Activated T-cell treated with anti-CD3 and anti-CD28 coated beads, Interleukin-2, amount 50 U/mL, for 4 hours (primary cell): ENCODE data around the gene TBC1D7. TPM values are rescaled to one million over a fixed set of nuclear protein-coding genes. Genes with fewer than 3 reads are reported as not detected.
"Not testable (repeated sequence)": the region's sequence is repeated elsewhere in the genome, so short reads cannot be mapped to it uniquely, and the experiment has no call there.

Experiments
- ATAC-seq, 2 donors: fragments of 200-7000 bp; cut with Tn5 transposase; one replicate each; pipeline ENCODE4 v1.10.0; 2021
- DNase-seq: peaks from one replicate; pipeline ENCODE4 v3.0.0-alpha.2; 2020
- H3K27me3 Mint-ChIP-seq: one replicate; pipeline ENCODE4 v1.8.0; 2021; ENCODE audit warnings: low read depth, mixed read lengths
- H3K36me3 Mint-ChIP-seq: one replicate; pipeline ENCODE4 v1.8.0; 2022; ENCODE audit warnings: mixed read lengths; ENCODE audit not compliant: insufficient read depth
- H3K4me1 Mint-ChIP-seq: one replicate; pipeline ENCODE4 v1.8.0; 2021; ENCODE audit warnings: low read depth, mixed read lengths
- H3K4me3 Mint-ChIP-seq: one replicate; pipeline ENCODE4 v1.8.0; 2021; ENCODE audit warnings: mild to moderate bottlenecking, moderate library complexity, mixed read lengths
- H3K9me3 Mint-ChIP-seq: one replicate; pipeline ENCODE4 v1.8.0; 2021; ENCODE audit warnings: mixed read lengths
- total RNA-seq, 3 donors: library from RNA; stranded (reverse); gene quantifications; one replicate each; pipeline ENCODE4 v1.2.1, GENCODE V29; 2021

Gene TBC1D7
- total RNA-seq, 3 donors from 2014 or later = 12.9 to 18.4 (median 15.5) TPM

DNA sequence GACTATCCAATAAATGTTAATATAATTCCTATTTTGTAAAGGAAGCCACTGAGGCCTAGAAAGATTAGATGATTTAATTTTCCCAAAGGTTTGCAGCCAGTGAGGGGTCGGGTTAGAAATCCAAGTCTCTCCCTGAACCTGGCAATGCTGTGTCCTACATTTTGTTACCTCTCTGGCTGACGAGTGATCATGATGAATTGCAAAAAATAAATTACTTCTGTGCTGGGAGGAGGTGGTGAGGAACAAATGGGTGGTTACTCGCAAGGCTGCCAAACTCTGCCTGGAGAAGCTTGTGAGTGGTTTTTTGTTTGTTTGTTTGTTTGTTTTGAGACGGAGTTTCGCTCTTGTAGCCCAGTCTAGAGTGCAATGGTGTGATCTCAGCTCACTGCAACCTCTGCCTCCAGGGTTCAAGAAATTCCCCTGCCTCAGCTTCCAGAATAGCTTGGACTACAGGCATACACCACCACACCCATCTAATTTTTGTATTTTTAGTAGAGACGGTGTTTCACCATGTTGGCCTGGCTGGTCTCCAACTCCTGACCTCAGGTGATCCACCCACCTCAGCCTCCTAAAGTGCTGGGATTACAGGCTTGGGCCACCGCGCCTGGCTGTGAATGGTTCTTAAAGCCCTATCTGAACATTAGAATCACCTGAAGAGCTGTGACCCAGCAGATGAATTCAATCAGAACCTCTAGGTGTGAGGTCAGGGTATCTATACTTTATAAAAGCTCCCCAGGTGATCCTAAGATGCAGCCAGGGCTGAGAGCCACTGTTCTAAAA lies 20.2 kb upstream of the TBC1D7 start:
- Mint-ChIP-seq H3K4me3 (no peak overlapping the region), H3K36me3 (no peaks in the 10 kb centered on the region), H3K27me3 (no peaks in the 10 kb centered on the region), H3K4me1 (peaks cover 4% of the 10 kb centered on the region), H3K9me3 (no peaks in the 10 kb centered on the region)
- ATAC-seq = no peak
- DNase-seq = no peak

DNA sequence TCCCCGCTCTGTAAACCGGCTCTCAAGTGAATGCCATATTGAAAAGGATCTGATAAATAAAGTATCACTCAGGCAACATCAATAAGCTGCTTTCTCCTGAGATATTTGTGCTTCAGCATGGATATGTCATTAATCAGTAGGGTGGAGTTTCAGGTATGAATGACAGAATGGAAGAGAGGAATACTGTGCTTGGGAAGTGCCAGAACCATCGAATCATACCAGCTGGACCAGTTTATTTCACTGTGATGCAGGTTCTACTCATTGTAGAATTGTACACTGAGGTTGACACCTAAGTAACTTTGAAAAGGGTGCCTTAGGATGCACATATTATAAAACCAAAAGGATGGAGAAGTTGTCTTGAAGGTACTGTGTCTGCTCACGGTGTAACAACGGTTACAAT lies 17.9 kb upstream of the TBC1D7 start:
- Mint-ChIP-seq H3K36me3 (no peaks in the 10 kb centered on the region), H3K4me1 (no peaks in the 10 kb centered on the region), H3K4me3 (no peak overlapping the region), H3K27me3 (no peaks in the 10 kb centered on the region), H3K9me3 (peaks cover 7% of the 10 kb centered on the region)
- DNase-seq (no peak), ATAC-seq (no peak)

DNA sequence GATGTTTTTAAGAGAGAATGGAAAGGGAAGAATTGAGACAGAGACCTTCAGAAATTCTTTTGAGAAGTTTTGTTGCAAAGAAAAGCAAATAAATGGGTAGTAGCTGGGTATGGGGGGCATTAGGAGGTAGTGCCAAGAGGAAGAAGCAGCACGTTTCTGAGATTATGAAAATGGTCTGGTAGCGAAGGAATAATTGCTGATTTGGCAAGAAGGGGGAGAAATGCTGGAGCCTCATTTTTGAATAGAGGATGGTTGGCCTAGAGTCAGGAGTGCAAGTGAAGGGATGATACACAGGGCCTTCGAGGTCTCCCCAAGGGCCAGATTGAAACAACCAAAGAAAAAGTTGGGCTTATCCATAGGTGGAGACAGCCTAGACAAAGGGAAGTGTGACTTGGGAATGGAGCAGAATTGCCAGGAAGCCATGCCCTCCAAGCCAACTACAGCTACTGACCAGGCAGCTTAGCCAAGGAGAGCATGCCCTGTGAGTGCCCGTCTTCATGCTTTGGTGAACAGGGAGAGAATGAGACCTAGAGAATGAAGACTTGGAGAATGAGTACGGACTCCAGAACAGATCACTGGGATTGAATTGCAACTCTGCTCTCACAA lies 14.2 kb upstream of the TBC1D7 start:
- DNase-seq = no peak
- Mint-ChIP-seq H3K9me3 (peaks cover 7% of the 10 kb centered on the region), H3K36me3 (no peaks in the 10 kb centered on the region), H3K4me1 (peaks cover 9% of the 10 kb centered on the region), H3K4me3 (no peak overlapping the region), H3K27me3 (no peaks in the 10 kb centered on the region)
- ATAC-seq = no peak

DNA sequence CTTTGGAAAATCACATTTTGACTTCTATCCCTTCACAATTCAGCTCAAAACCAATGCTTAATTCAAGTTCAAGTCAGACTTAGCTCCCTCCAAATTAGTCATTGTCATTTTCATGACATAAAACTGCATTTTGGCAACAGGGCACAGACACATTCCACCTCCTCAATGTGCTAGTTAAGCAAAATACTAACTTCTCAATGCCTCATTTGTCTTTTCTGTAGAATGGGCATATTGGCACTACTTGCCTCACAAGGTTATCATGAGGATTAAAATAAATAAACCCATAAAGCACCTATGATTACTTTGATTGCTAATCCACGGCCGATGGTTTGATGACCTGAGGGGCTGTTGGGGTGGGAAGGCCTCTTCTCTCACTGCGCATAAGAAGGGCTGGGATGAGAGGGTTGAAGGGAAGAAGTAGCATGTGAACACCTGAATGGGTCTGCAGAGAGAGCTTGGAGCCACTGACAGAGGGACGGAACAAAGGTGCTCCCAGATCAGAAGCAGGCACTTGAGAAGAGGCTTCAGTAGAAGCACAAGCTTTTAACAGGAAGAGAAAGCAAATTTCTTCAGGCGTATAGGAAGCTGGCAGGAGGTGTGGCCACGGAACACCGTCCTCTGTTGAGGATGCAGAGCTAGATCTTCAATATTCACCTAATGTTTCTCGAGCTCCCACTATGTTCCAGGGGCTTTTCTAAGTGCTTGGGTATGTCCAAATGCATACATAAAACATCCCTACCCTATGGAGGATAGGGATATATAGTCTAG lies 11.7 kb upstream of the TBC1D7 start:
- no peak for ATAC-seq
- Mint-ChIP-seq H3K4me3 (no peak overlapping the region), H3K36me3 (no peaks in the 10 kb centered on the region), H3K4me1 (peaks cover 13% of the 10 kb centered on the region), H3K27me3 (no peaks in the 10 kb centered on the region), H3K9me3 (peaks cover 7% of the 10 kb centered on the region)
- no peak for DNase-seq

DNA sequence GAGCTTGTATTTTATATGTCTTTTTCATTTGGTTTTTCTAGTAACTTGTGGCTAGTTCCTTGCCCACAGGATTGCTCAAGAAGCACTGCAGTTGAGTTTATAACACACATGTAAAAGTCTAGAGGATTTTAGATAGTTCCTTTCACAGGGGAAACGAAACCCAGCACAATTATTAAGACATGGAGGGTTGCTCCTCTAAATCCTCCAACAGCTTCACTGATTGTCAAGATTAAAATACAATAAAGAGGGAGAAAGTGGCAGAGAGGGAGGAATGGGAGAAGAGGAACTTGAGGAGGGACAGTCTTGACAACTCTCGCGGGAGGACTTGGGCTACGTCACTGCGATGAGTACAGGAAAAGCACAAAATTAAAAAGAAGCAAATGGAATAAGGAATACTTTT lies 9.7 kb upstream of the TBC1D7 start:
- ATAC-seq = no peak

DNA sequence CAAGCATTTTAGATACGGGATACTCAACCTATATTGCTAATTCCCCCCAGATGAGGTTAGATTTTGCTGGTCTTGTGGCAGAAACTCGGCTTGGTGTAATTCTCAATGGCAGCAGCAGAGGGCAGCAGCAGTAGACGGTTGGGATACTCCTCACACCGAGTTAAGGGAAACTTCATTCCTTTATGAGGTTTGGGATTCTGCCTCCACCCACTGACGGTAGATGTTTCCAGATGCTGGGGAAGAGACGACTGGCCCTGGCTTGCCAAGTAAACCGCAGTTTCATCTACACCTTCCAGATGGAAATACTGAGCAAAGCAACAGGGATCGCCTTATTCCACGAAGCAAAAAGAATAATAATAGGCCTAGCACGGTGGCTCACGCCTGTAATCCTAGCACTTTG lies 8.2 kb upstream of the TBC1D7 start:
- no peak overlapping the region for H3K4me3 Mint-ChIP-seq
- ATAC-seq (peak; percentile 78), DNase-seq (peak; percentile 71)
- H3K27me3 Mint-ChIP-seq = no peaks in the 10 kb centered on the region
- peaks cover 13% of the 10 kb centered on the region for H3K4me1 Mint-ChIP-seq
- H3K9me3 Mint-ChIP-seq = no peaks in the 10 kb centered on the region
- H3K36me3 Mint-ChIP-seq = no peaks in the 10 kb centered on the region

More for the DNA sequence above, 9.7 kb upstream of the TBC1D7 start:
- Mint-ChIP-seq H3K4me1 (peaks cover 13% of the 10 kb centered on the region), H3K36me3 (no peaks in the 10 kb centered on the region), H3K4me3 (no peak overlapping the region), H3K9me3 (peaks cover 7% of the 10 kb centered on the region), H3K27me3 (no peaks in the 10 kb centered on the region)
- DNase-seq = no peak

DNA sequence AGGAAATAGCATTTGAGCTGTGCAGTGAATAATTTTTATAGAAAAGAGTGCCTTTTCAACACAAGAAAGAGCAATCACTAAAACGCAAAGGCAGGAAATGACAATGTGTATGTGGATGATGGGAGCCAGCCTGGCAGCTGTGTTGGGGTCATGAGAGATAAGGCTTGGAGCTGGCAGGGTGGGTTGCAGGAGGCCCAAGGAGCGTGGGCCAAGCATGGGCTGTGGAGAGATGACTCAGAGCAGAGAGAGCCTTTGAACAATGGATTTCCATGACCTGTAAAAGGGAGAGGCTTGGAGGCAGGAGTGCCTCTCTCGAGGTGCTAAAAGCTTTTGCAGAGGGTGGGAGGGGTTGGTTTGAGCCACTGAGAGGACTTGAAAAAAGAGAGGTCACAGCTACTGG lies 6.6 kb upstream of the TBC1D7 start:
- Mint-ChIP-seq H3K27me3 (no peaks in the 10 kb centered on the region), H3K4me3 (no peak overlapping the region), H3K9me3 (no peaks in the 10 kb centered on the region), H3K4me1 (peaks cover 6% of the 10 kb centered on the region), H3K36me3 (no peaks in the 10 kb centered on the region)
- no peak for DNase-seq
- no peak for ATAC-seq

DNA sequence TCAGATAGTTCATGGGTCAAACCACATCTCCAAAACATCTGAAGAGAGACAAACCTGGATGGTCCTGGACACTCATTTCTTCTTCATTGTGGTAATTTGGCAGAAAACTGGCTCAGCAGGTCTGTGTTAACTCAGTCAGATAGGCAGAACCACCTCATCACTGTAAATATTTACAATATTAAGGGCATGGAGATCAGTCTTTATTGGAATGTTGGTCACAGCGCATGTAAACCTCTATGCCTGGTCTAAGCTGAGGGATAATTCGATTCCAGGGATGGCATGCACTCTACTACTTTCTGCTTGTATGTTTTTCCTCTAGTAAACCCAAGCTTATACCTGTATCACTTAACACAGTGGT lies 4.0 kb upstream of the TBC1D7 start:
- ATAC-seq (no peak), DNase-seq (no peak)
- Mint-ChIP-seq H3K4me1 (peaks cover 22% of the 10 kb centered on the region), H3K4me3 (no peak overlapping the region), H3K27me3 (no peaks in the 10 kb centered on the region), H3K9me3 (no peaks in the 10 kb centered on the region), H3K36me3 (no peaks in the 10 kb centered on the region)

DNA sequence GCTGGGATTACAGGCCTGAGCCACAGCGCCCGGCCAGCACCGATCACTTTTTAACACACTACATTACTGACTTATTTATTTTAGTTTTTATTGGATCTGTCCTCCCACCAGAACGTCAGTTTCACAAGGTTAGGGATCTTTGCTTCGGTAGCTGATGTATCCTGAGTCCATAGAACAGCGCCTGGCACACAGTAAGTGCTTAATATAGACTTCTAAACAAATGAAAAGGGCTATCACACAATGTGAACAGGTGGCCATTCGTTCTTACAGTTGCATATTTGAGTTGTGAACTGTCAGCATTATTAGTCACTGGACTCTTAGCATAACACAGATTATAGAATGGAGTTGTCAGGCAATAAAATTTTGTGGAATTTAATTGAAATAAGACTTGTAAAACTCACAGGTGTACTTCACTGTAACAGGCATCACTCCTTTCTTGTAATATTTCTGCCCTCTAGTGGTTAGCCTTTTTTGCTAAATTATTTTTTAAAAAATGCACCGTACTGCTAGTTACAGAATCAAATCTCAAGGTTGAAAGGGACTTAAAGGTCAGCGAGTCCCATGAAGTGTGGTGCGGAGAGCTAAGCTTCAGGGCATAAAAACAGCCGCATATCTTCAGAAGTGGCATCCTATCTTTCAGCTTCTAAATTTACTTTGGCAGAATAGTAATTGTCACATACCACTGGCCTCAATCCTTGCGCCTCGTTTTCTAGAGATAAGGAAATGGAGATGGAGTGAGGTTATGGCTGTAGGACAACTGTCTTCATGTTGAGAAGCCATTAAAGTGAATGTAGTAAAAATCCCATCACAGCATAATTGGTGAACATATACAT lies 3.4 kb upstream of the TBC1D7 start:
- Mint-ChIP-seq H3K4me1 (peaks cover 25% of the 10 kb centered on the region), H3K27me3 (no peaks in the 10 kb centered on the region), H3K9me3 (no peaks in the 10 kb centered on the region), H3K36me3 (no peaks in the 10 kb centered on the region), H3K4me3 (no peak overlapping the region)
- ATAC-seq = no peak
- DNase-seq = no peak

DNA sequence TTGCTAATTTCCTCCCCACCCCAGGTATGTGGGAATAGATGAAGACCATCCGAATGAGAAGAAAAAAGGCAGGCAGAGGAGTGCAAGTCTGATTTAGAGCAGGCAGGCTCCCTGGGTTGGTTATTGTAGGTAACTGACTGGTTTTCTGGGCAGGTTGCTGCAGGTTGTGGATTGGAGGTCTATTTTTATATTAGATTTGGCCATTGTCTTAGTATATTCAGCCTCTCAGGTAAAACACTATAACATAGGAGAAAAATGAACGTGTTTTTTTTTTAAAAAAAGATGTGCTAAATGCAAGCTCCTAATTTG lies 492 bp upstream of the TBC1D7 start:
- no peaks in the 10 kb centered on the region for H3K27me3 Mint-ChIP-seq
- DNase-seq (no peak), ATAC-seq (no peak)
- peaks cover 23% of the 10 kb centered on the region for H3K4me1 Mint-ChIP-seq
- H3K36me3 Mint-ChIP-seq = peaks cover 7% of the 10 kb centered on the region
- no peaks in the 10 kb centered on the region for H3K9me3 Mint-ChIP-seq
- peak overlapping the region; percentile 90 for H3K4me3 Mint-ChIP-seq

DNA sequence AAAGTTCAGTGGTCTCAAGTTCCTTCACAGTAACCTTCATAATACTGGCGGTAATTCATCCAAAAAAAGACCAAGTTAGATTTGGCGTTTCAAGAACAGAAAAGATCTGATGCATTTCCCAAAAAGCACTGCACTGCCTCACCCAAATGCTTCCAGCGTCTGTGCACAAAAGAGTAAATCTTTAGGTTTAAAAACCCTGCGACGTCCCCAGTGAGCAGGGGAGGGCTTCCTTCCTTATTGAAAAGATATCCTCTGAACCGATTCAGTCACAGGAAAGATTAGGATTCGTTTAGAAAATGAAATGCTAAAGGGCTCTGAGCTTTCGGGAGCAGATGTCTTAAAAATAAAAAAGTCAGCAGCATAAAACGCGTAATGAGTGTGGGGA lies 654 bp downstream of the TBC1D7 start:
- Mint-ChIP-seq H3K4me3 (peak overlapping the region; percentile 90), H3K27me3 (no peaks in the 10 kb centered on the region), H3K36me3 (peaks cover 15% of the 10 kb centered on the region), H3K9me3 (no peaks in the 10 kb centered on the region), H3K4me1 (peaks cover 23% of the 10 kb centered on the region)
- DNase-seq = no peak
- no peak for ATAC-seq

DNA sequence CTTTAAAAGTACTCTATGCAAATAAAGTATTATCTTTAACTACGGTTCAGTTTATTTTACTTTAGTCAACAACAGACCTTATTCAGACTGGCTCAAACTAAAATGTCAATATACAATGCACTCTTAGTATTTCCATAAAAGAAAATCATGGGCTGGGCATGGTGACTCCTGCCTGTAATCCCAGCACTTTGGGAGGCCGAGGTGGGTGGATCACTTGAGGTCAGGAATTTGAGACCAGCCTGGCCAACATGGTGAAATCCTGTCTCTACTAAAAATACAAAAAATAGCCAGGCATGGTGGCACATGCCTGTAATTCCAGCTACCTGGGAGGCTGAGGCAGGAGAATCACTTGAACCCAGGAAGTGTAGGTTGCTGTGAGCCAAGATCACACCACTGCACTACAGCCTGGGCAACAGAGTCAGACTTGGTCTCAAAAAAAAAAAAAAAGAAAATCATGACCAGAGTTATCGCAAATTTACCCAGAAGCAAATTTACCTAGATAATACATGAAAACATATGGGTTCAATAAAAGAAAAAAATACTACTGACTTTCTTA lies 2.2 kb downstream of the TBC1D7 start:
- peaks cover 23% of the 10 kb centered on the region for H3K36me3 Mint-ChIP-seq

DNA sequence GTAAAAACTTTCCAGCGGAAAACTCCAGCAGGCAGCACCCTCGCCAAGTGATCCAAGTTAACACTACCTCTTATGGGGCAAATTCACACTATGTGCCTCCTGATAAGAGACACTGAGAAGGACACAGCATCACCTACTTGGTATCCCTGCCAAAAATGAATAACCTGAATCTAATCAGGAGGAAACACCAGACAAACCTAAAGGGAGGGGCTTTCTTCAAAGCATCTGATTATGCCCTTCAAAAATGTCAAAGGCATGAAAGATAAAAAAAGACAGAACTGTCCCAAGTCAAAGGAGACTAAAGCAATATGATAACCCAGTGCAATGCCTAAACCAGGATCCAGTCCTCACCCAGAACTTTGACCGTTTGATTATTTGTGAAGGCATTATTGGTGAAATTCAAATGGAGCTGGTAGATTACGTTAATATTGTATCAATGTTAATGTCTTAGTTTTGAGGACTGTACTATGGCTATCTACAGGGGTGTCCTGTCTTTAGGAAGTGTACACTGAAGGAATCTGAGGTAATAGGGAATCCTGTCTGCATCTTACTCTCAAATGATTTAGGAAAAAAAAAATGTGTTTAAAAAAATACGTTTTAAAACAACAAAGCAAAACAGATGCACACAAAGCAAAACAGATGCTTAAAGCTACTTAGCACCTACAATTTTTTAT lies 8.3 kb downstream of the TBC1D7 start:
- Mint-ChIP-seq H3K36me3 (peaks cover 51% of the 10 kb centered on the region), H3K27me3 (no peaks in the 10 kb centered on the region), H3K9me3 (no peaks in the 10 kb centered on the region), H3K4me1 (no peaks in the 10 kb centered on the region), H3K4me3 (no peak overlapping the region)
- ATAC-seq = no peak
- DNase-seq = no peak

More for the DNA sequence above, 2.2 kb downstream of the TBC1D7 start:
- H3K27me3 Mint-ChIP-seq, ATAC-seq, DNase-seq, H3K9me3 Mint-ChIP-seq: not testable (repeated sequence)
- peak overlapping the region; percentile 90 for H3K4me3 Mint-ChIP-seq
- peaks cover 23% of the 10 kb centered on the region for H3K4me1 Mint-ChIP-seq

DNA sequence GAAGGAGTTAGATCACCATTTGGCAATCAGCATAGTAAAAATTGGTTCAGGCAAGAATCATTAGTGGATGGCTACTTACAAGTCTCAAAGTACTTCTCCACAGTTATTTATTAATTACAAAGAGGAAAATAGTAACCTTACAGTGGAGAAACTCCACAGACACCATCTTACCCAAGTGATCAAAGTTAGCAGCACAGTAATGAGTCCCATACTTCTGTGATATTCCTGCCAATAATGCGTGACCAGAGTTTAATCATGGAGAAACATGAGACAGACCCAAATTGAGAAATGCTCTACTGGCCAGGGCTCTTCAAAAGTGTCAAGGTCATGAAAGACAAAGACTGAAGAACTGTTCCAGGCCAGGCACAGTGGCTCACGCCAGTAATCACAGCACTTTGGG lies 9.5 kb downstream of the TBC1D7 start:
- H3K9me3 Mint-ChIP-seq = no peaks in the 10 kb centered on the region
- no peaks in the 10 kb centered on the region for H3K27me3 Mint-ChIP-seq
- H3K36me3 Mint-ChIP-seq = peaks cover 49% of the 10 kb centered on the region
- no peak for ATAC-seq
- H3K4me1 Mint-ChIP-seq = no peaks in the 10 kb centered on the region
- H3K4me3 Mint-ChIP-seq = no peak overlapping the region
- DNase-seq = no peak
